ENCODE results near the gene NDNF. TPM values are rescaled to one million over a fixed set of nuclear protein-coding genes. Genes with fewer than 3 reads are reported as not detected.

The NDNF gene
- polyA plus RNA-seq, 1 of the 3 experiments (the other 2 are of a cell fraction) = not detected

DNA sequence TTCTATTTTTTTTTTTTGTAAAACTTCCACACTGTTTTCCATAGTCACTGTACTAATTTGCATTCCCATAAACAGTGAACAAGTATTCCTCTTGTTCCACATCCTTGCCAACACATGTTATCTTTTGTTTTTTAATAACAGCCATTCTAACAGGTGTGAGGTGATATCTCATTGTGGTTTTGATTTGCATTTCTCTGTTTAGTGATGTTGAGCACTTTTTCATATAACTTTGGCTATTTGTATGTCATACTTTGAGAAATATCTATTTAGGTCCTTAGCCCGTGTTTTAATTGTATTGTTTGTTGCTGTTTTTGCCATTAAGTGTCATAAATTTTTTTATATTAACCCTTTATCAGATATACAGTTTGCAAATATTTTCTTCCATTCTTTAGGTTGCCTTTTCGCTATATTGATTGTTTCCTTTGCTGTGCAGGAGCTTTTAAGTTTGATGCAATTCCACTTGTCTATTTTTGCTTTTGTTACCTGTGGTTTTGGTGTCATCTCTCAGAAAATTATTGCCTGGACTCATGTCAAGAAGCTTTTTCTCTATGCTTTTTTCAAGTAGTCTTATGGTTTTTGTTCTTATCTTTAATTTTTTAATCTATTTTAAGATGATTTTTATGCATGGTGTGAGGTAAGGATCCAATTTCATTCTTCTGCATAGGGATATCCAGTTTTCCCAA lies 27.9 kb upstream of the NDNF start:
- no peaks in the 10 kb centered on the region for H3K4me1 ChIP-seq (ENCODE audit: control insufficient read depth in 1 of 2, insufficient read depth in 2 of 2, low read depth in 1 of 2, low read length in 1 of 2)
- 17% methylated on average over 2 of the region's 2 CpGs for WGBS (ENCODE audit: low lambda C conversion rate)
- H3K36me3 ChIP-seq (replicated peaks in 1 of 2; ENCODE audit: control insufficient read depth in 1 of 2, insufficient read depth in 2 of 2, low read length in 1 of 2) = no peaks in the 10 kb centered on the region
- no peaks in the 10 kb centered on the region for H4K20me1 ChIP-seq (ENCODE audit: insufficient read depth)
- CTCF ChIA-PET = interaction anchor here (0.6 to 1.1 kb wide), 3 partner anchors 29 to 1559 kb away, joined by 3 to 4 read pairs (median 3); no protein-coding TSS in a partner anchor
- H3K79me2 ChIP-seq (ENCODE audit: insufficient read depth) = no peaks in the 10 kb centered on the region
- TF ChIP-seq, protein P1, sequence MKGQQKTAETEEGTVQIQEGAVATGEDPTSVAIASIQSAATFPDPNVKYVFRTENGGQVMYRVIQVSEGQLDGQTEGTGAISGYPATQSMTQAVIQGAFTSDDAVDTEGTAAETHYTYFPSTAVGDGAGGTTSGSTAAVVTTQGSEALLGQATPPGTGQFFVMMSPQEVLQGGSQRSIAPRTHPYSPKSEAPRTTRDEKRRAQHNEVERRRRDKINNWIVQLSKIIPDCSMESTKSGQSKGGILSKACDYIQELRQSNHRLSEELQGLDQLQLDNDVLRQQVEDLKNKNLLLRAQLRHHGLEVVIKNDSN (IDR thresholded peaks at IDR 0.05; ENCODE audit: borderline replicate concordance, low read depth) = no peak
- TF ChIP-seq NRF1 (IDR thresholded peaks at IDR 0.05; ENCODE audit: low read depth, low read length) (no peak), REST (IDR thresholded peaks at IDR 0.05; ENCODE audit: low read depth, low read length) (no peak), POLR2AphosphoS5 (IDR thresholded peaks at IDR 0.05; ENCODE audit: low read depth, low read length) (no peak), SIN3A (IDR thresholded peaks at IDR 0.05; ENCODE audit: borderline replicate concordance, low read depth, low read length) (no peak)
- no peak overlapping the region for H2AFZ ChIP-seq (ENCODE audit: low read depth)
- POLR2A ChIA-PET = no interaction called here
- H3F3A ChIP-seq (replicated peaks; ENCODE audit: insufficient read depth) = no peaks in the 10 kb centered on the region
- no peak overlapping the region for H3K27ac ChIP-seq (ENCODE audit: low read depth in 2 of 2, low read length in 1 of 2)
- no peaks in the 10 kb centered on the region for H3K9me3 ChIP-seq
- H3K4me3 ChIP-seq (ENCODE audit: low read depth in 2 of 2, low read length in 1 of 2) = no peak overlapping the region
- no peak for DNase-seq
- H3K27me3 ChIP-seq (ENCODE audit: insufficient read depth) = no peaks in the 10 kb centered on the region
- no peak overlapping the region for H3K4me2 ChIP-seq
- no peaks in the 10 kb centered on the region for H3K9me2 ChIP-seq
- H3K9ac ChIP-seq = no peak overlapping the region

DNA sequence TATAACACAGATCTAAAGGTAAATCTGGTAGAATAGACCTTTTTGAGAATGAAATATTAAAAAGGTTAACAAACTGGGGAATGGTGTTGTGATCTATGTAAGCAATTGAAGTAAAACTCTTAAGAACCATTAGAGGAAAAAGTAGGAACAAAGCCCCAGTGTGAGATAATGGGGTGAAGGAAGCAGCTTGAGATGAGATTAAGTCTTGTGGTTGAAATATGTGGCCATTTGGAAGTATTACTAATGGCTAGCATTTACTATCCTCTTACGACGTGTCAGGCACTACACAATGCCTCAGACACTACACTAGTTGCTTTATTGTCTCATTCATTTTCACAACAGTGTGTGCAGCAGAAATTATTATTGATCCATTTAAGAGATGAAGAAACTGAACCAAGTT lies 25.9 kb upstream of the NDNF start:
- ChIA-PET CTCF (no interaction called here), POLR2A (no interaction called here)
- no peaks in the 10 kb centered on the region for H3K27me3 ChIP-seq (ENCODE audit: insufficient read depth)
- no peak overlapping the region for H3K4me3 ChIP-seq (ENCODE audit: low read depth in 2 of 2, low read length in 1 of 2)
- no peak overlapping the region for H3K27ac ChIP-seq (ENCODE audit: low read depth in 2 of 2, low read length in 1 of 2)
- no peak for DNase-seq
- no peak for TF ChIP-seq EZH2phosphoT487 (IDR thresholded peaks at IDR 0.05; ENCODE audit: borderline replicate concordance, low read depth)
- TF ChIP-seq USF2 (IDR thresholded peaks at IDR 0.05; ENCODE audit: borderline replicate concordance, low read depth, low read length) = no peak
- no peak for TF ChIP-seq REST (IDR thresholded peaks at IDR 0.05; ENCODE audit: low read depth, low read length)
- TF ChIP-seq, protein P1 (IDR thresholded peaks at IDR 0.05; ENCODE audit: borderline replicate concordance, low read depth) = no peak
- TF ChIP-seq TCF12 (IDR thresholded peaks at IDR 0.05) = no peak
- no peak for TF ChIP-seq JUND (IDR thresholded peaks at IDR 0.05)
- no peak for TF ChIP-seq YY1 (IDR thresholded peaks at IDR 0.05; ENCODE audit: low read depth)
- H3F3A ChIP-seq (replicated peaks; ENCODE audit: insufficient read depth) = no peaks in the 10 kb centered on the region
- H3K79me2 ChIP-seq (ENCODE audit: insufficient read depth) = no peaks in the 10 kb centered on the region
- no peak overlapping the region for H3K9ac ChIP-seq
- no peaks in the 10 kb centered on the region for H3K9me3 ChIP-seq
- H2AFZ ChIP-seq (ENCODE audit: low read depth) = no peak overlapping the region
- no peak overlapping the region for H3K4me2 ChIP-seq
- no peaks in the 10 kb centered on the region for H3K4me1 ChIP-seq (ENCODE audit: control insufficient read depth in 1 of 2, insufficient read depth in 2 of 2, low read depth in 1 of 2, low read length in 1 of 2)
- H3K36me3 ChIP-seq (replicated peaks in 1 of 2; ENCODE audit: control insufficient read depth in 1 of 2, insufficient read depth in 2 of 2, low read length in 1 of 2) = no peaks in the 10 kb centered on the region
- 84% methylated on average over 2 of the region's 2 CpGs for WGBS (ENCODE audit: low lambda C conversion rate)
- H4K20me1 ChIP-seq (ENCODE audit: insufficient read depth) = no peaks in the 10 kb centered on the region
- no peaks in the 10 kb centered on the region for H3K9me2 ChIP-seq
